Glomerular visceral epithelial cell (primary cell): ENCODE measurements around the gene UTP14C.
"Not testable (repeated sequence)": the region's sequence is repeated elsewhere in the genome, so short reads cannot be mapped to it uniquely, and the experiment has no call there.

ENCODE experiments used
- DNase-seq: peaks from one replicate; pipeline ENCODE4 v3.0.0-alpha.2; 2016; ENCODE audit errors: extremely low spot score

The UTP14C gene, protein sequence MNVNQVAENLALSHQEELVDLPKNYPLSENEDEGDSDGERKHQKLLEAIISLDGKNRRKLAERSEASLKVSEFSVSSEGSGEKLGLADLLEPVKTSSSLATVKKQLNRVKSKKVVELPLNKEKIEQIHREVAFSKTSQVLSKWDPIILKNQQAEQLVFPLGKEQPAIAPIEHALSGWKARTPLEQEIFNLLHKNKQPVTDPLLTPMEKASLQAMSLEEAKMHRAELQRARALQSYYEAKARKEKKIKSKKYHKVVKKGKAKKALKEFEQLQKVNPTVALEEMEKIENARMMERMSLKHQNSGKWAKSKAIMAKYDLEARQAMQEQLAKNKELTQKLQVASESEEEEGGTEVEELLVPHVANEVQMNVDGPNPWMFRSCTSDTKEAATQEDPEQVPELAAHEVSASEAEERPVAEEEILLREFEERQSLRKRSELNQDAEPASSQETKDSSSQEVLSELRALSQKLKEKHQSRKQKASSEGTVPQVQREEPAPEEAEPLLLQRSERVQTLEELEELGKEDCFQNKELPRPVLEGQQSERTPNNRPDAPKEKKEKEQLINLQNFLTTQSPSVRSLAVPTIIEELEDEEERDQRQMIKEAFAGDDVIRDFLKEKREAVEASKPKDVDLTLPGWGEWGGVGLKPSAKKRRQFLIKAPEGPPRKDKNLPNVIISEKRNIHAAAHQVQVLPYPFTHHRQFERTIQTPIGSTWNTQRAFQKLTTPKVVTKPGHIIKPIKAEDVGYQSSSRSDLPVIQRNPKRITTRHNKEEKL

DNA sequence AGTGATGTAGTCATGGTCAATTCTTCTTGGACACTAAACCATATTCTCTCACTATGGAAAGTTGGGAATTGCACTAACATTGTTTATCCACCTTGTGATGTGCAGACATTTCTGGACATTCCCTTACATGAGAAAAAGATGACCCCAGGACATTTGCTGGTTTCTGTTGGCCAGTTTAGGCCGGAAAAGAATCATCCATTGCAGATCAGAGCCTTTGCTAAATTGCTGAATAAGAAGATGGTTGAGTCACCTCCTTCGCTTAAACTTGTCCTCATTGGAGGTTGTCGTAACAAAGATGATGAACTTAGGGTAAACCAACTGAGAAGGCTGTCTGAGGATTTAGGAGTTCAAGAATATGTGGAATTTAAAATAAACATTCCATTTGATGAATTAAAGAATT is at the start of gene UTP14C:
Gene UTP14C (plus strand): TSS at position 211 of the 400 bp plus-strand sequence. CDS start 4,114 bp downstream, outside the sequence.
- no peak for DNase-seq

DNA sequence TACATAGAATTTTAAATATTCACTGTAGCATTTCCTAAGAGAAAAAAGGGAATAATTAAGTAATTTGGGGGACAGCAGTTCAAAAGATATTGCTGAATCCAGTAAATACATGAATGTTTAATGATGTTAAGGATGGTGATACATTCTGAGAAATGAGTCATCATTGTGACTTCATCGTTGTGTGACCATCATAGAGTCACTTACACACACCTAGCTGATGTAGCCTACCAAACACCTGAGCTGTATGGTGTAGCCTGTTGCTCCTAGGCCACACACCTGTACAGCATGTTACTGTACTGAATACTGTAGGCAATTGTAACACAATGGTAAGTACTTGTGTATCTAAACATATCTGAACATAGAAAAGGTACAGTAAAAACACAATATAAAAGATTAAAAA is 48.1 kb upstream of the UTP14C start:
- no peak for DNase-seq

DNA sequence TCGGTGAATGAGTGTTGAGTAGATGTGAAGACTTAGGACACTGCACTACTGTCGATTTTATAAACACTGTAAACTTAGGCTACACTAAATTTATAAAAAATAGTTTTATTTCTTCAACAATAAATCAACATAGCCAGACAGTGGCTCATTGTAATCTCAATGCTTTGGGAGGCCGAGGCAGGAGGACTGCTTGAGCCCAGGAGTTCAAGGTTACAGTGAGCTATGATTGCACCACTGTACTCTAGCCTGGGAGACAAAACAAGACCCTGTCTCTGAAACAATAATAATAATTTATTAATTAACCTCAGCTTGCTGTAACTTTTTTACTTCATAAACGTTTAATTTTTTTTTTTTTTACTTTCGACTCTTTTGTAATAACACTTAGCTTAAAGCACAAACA is 47.6 kb upstream of the UTP14C start:
- no peak for DNase-seq

DNA sequence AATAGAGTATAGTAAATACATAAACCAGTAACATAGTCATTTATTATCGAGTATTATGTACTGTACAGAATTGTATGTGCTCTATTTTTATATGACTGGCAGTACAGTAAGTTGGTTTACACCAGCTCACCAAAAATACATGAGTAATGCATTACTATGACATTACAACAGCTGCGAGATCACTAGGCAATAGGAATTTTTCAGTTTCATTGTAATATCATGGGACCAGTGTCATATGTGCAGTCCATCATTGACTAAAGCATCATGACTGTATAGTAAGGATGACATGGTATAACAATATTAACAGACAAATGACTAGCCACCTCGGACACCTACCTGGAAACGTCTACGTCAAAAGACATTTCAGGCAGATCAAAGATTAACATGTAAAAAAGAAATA is 46.9 kb upstream of the UTP14C start:
- no peak for DNase-seq

DNA sequence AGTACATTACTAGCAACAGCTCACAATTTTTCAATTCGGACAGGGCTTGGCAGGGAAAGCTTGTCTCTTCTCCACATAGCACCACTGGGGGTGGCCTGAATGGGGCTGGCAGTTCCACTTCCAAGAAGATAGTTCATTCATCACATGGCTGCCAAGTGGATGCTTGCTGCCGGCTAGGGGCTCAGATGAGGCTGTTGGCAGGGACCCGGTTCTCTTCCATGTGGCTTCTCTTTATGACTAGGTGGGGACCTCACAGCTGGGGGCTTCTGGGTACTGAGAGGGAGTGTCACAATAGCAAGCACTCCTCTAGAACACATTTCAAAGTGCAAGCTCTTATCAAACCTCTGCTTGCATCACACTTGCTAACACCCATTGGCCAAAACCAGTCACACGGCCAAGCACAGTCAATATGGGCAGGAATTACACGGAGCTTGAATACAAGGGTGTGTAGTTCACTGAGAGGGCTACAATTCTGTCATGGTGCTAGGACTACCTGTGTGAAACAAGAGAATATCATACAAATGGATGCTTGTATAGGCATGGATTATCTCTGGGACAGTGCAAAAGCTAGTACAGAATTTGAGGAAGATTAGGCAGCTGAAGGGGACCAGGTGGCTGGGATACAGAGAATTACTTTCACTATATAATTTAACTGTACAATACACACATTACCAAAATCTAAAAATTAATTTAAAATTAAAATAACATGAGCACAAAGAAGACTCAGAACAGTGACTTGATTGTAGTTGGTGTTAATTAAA is 45.5 kb upstream of the UTP14C start:
- no peak for DNase-seq

DNA sequence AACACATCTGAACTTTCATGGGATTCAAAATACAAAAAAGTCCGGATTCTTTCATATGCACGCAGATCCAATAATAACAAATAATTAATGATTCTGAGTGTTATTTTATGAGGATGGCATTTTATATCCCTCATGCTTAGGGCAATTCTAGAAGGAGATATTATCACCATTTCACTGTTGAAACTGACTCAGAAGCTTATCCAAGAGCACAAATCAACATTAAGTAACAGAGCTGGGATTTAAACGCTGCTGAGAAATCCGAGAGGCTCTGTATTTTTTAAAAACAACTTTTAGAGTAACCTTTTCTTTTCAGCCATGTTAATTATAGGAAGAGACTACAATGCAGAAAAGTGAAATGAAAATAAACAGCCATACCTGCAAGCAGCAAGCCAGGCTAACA is 43.6 kb upstream of the UTP14C start:
- DNase-seq = no peak

DNA sequence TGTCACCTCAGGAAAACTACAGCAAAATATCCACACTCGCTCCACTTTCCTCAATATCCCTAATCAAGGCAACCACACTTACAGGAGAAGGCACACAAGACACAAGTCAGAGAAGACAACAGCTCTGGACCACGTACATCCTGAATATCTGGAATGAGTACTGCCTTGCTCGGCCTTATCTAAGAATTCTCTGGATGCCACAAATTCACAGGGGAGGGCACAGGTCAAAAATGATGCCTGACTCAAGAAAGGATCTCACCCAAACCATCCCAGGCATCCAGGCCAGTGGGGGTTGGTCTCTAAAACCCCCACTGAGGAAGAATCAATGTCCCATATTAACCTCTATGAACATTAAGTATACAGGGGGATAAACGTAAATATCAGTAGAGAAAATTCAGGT is 43.1 kb upstream of the UTP14C start:
- no peak for DNase-seq

DNA sequence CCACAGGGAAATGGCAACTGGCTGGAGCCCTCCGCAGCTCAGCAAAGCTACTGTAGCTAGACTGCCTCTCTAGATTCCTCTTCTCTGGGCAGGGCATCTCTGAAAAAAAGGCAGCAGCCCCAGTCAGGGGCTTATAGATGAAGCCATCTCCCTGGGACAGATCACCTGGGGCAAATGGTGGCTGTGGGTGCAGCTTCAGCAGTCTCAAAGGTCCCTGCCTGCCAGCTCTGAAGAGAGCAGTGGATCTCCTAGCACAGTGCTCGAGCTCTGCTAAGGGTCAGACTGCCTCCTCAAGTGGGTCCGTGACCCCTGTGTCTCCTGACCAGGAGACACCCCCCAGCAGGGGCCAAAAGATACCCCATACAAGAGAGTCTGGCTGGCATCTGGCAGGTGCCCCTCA is 41.2 kb upstream of the UTP14C start:
- DNase-seq = not testable (repeated sequence)

DNA sequence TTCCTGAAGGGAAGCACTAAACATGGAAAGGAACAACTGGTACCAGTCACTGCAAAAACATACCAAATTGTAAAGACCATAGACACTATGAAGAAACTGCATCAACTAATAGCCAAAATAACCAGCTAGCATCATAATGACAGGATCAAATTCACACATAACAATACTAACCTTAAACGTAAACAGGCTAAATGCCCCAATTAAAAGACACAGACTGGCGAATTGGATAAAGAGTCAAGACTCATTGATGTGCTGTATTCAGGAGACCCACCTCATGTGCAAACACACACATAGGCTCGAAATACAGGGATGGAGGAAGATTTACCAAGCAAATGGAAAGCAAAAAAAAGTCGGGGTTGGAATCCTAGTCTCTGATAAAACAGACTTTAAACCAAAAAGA is 39.6 kb upstream of the UTP14C start:
- DNase-seq = not testable (repeated sequence)

DNA sequence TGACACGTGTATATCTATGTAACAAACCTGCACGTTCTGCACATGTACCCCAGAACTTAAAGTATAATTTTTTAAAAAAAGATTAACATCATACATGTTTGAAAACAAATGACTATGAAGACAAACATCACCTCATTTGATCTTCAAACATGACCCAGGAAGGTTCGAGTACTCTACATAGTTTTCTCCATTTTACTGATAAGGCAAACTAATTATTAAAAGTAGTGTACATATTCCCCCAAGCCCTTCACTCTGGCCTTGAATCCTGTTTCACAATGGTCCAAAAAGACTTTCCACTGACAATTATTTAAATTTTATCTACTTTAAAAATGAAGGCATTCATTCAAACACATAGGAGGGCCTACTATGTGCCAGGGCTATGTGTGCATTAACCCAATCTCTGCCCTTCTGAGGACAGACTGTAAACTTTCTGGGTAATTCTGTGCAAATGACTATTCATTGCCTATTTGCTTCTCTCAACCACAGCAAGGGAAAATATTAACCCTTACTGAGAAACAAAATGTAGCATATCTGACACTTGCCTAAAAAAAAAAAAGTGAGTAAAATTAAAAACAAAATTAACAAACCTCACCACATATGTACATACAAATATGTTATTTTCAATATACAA is 35.4 kb upstream of the UTP14C start:
- no peak for DNase-seq

DNA sequence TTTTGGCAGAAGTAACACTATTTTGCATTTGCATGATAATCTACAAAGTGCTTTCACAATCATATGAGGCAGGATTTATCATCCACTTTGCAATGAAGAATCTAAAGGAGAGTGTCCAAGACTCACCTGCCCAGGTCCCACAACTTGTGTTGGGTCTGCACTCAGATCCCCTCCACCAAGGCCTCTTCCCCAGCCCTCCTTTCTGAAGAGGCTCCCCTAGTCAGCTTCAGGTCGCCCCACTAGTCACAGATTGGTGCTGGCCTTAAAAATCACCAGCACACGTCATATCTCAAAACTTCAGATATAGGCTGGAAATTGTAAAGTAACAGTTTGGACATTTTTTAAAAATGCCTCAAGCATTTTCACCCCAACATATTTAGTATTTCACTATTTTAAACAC is 30.8 kb upstream of the UTP14C start:
- DNase-seq = no peak

DNA sequence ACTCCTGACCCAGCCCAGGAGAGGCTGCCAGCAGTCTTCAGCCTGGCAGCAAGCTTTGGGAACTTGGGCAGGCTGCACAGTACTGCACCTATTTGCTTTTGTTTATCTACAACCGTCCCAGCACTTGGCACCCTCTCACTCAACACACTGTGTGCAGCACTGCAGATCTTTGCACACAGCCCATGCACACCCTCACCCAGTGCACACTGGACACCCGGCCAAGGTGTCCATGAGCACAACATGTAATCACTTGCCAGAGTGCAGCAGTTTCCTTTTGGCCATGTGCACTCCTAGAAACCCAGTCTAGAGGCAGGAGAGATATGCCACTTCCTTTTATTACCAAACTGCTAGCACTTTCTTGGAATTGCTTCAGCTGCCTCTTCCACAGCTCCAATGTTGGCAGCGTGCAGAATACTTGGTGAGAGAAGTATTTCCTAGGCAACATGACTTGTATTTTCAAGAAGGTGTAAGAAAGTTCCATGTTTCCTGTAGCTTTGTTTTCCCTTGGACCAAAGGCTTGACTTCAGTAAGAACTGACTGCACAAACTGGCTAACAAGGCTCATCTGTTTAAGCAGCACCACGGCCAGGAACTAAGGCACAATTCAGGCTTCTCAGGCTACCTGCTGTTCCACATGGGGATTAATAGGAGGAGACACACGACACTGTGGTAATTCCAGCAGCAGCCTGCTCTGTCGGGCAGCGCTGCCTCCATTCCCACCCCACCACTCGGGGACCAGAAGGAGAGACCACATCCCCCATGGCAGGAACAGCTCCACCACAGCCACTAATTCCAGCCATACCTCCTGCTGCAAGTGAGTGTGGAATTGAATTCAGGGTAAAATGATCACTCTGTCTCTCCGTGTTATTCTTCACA is 28.6 kb upstream of the UTP14C start:
- no peak for DNase-seq

DNA sequence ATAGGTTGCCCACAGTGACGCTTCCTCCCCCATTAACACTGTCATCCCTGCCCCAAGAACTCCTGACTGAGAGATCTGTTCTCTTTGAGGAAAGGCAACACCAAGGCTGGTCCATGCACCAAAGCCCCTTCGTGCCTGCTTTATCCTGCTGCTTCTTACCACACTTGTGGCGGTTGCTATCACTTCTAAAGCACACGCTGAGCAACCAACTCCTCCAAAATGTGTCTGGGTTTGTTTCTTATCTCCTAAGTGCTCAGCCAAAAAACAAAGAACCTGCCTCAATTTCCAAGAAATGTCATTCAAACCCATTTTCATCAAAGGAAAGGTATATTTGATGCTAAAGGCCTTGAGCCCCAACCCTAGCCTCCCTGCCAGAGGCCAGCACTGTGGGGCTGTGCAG is 27.9 kb upstream of the UTP14C start:
- DNase-seq = no peak

DNA sequence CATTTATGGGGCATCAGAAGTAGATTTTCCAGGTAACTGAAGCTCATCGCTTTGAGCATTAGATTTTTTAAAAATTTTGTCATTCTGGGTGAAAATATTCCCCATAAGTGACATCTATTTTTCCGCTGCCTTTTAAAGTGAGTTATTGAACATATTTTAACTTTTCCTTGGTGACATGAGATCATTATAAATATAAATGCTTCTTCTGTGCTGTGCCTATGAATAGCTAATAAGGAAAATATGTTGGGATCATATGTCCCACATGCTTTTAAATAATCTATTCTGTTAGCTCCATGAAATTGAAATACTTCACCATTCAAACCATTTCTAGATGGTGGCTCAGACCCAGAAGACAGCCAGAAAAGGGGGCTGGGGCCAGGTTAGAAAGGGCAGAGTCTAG is 27.3 kb upstream of the UTP14C start:
- DNase-seq = no peak

DNA sequence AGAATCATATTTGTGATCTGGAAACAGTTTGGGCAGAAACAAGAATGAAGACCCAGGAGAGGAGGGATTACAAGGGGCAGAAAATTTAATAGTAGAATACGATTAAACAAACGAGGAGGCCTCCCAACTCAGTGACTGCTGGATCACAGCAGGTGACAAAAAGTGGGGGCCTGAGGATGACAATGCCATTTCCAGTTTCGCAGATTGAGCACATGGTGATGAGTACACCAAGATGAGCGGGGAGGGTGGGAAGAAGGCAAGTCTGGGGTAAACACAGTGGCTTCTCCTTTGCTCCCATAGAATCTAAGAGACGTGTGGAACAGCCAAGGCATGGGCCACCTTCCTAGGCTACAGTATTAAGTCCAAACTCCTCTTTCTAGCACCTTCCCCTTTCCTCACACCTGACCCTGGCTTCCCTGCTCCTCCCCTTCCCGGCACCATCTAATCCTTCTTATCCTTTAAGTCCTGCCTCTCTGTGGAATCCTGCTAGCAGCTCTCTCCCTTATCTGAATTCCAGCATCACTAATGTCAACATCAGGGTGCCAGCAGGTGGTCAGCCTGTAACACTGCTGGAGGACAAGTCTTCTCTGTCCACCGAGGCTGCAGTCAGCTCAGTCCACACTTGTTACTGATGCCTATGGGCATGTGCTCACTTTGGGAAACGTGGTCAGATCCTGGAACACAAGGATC is 26.7 kb upstream of the UTP14C start:
- no peak for DNase-seq

DNA sequence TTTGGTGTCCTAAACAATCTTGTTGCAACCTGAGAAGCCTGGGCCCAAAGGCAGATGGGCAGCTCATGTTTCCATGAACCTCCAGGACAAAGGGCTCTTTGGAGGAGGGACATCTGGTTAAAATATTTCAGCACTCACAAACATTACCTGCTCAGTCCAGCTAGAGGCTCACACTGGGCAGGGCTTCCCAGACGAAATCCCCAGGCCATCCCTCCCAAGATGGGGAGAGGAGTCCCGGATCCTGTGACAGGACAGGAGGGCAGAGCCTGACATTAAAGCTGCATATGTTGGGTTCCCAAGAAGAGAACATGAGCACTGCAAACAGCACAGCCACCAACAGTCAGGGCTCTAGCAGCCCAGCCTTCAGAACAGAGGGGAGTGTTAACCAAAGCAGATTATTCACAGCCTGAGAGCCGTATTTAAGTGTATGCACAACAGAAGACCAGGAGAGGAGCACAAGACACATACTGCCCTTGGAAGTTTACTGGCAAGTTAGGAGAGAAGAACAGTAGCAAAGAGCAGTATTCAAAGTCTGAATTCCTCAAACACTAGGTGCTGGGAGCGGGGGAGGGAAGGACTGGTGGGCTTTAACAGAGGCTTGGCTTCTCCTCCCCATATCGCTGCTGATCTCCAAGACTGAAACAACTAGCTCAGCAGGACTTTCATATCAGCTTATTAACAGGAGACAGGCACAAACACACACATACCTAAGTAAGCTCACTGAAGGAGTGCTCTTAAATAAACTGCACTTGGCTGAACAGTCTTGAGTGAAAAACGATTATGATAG is 25.6 kb upstream of the UTP14C start:
- no peak for DNase-seq

DNA sequence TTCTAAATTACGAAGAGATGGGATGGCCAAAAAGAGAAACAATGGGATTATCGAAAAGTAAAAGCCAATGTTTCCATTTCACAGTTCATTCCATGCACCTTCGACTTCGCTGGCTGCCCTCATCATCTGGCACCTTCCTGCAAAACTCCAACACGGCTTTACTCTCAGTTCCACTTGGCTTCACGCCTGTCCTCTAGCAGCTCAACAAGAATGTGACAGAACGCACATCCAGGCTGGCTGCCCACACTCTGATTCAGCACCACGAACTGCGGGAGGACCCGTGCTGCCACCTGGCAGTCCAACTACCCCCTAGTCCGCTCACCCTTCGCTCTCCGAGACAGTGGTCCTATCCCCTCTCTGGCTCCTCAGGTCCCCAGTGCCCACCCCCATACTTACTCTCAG is 25.0 kb upstream of the UTP14C start:
- peak; percentile 27 for DNase-seq

DNA sequence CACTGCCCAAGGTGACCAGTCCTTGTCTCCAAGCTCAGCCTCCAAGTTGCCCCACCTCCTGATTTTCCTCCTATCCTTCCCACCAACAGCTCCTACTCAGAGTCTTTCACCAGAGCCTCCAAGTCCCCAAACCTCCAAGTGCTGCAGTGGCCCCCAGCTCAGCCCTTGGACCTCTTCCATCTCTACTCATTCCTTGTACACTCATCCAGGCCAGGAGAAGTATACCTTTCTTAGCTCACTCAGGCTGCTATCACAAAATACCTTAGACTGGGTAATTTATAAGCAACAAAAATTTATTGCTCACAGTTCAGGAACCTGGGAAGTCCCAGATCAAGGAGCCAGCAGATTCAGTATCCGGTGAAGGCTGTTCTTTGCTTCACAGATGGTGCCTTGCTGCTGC is 24.6 kb upstream of the UTP14C start:
- no peak for DNase-seq

DNA sequence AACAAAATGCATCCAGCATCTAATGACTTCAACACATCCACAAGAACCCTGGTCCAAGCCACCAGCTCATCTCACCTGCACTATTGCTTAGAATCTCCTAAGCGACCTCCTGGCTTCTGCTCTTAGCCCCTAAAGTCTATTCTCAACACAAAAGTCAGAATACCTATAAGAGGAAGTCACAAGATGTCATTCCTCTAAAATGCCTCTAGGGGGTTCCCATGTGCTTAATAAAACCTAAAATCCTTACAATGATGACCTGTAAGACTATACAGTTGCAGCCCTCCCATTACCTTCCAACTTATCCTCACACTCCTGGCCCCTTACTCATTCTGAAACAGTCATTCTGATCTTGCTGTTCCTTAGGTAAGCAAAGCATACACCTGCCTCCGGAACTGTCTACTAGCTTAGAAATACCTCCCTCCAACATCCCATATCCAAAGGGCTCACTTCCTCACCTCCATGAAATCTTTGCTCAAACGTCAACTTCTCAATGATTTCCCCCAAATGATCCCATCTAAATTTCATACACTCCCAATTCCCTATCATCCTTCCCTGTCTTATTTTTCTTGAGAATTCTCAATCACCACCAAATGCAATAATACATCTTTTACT is 23.3 kb upstream of the UTP14C start:
- peak; percentile 37 for DNase-seq
